Astrocyte (in vitro differentiated cells and primary cell): ENCODE results near the gene ADD3. TPM values are rescaled to one million over a fixed set of nuclear protein-coding genes. Genes with fewer than 3 reads are reported as not detected.

Experiments
- DNase-seq: peaks from one replicate; pipeline ENCODE4 v3.0.0-alpha.2; 2010; ENCODE audit warnings: low read depth
- FAIRE-seq: peaks from 2 replicates; lab custom pipeline; 2011; peaks lifted over from hg19 to GRCh38; lab: Jason Lieb, UNC
- H2AFZ ChIP-seq: 2 replicates; pipeline ENCODE4 v1.6.0; 2012; ENCODE audit warnings: low read depth, low read length, inconsistent platforms
- H3K27ac ChIP-seq: 2 replicates; pipeline ENCODE4 v1.5.1; 2011; ENCODE audit warnings: low read depth, low read length, inconsistent platforms
- H3K27me3 ChIP-seq: 2 replicates; pipeline ENCODE4 v1.6.0; 2011; ENCODE audit warnings: low read length, inconsistent platforms; ENCODE audit not compliant: insufficient read depth
- H3K36me3 ChIP-seq: 2 replicates; pipeline ENCODE4 v1.5.1; 2011; ENCODE audit warnings: low read length, inconsistent platforms; ENCODE audit not compliant: insufficient read depth
- H3K4me1 ChIP-seq: 2 replicates; pipeline ENCODE4 v1.5.1; 2011; ENCODE audit warnings: low read length, inconsistent platforms; ENCODE audit not compliant: insufficient read depth
- H3K4me2 ChIP-seq: 2 replicates; pipeline ENCODE4 v1.6.0; 2012; ENCODE audit warnings: low read length, inconsistent platforms
- H3K4me3 ChIP-seq: 2 replicates; pipeline ENCODE4 v1.5.1; 2011; ENCODE audit warnings: low read depth, mild to moderate bottlenecking, low read length, inconsistent platforms; ENCODE audit not compliant: insufficient read depth
- H3K79me2 ChIP-seq: 2 replicates; pipeline ENCODE4 v1.6.0; 2012; ENCODE audit warnings: mild to moderate bottlenecking, low read length, inconsistent platforms; ENCODE audit not compliant: insufficient read depth
- H3K9ac ChIP-seq: 2 replicates; pipeline ENCODE4 v1.6.0; 2012; ENCODE audit warnings: mild to moderate bottlenecking, low read length, inconsistent platforms
- H3K9me3 ChIP-seq: 2 replicates; pipeline ENCODE4 v1.5.1; 2012; ENCODE audit warnings: low read depth, mild to moderate bottlenecking, low read length, inconsistent platforms; ENCODE audit not compliant: insufficient read depth
- H4K20me1 ChIP-seq: 2 replicates; pipeline ENCODE4 v1.6.0; 2012; ENCODE audit warnings: low read length, inconsistent platforms; ENCODE audit not compliant: insufficient read depth
- H3K27ac Mint-ChIP-seq: one replicate; pipeline ENCODE4 v1.8.0; 2021; ENCODE audit warnings: mild to moderate bottlenecking, mixed read lengths; ENCODE audit not compliant: unreplicated experiment
- H3K27me3 Mint-ChIP-seq: one replicate; pipeline ENCODE4 v1.8.0; 2021; ENCODE audit warnings: low read depth, mixed read lengths; ENCODE audit not compliant: unreplicated experiment
- H3K36me3 Mint-ChIP-seq: one replicate; pipeline ENCODE4 v1.8.0; 2021; ENCODE audit warnings: low read depth, mixed read lengths; ENCODE audit not compliant: unreplicated experiment
- H3K4me1 Mint-ChIP-seq: one replicate; pipeline ENCODE4 v1.8.0; 2021; ENCODE audit warnings: low read depth, mixed read lengths; ENCODE audit not compliant: unreplicated experiment
- H3K4me3 Mint-ChIP-seq: one replicate; pipeline ENCODE4 v1.8.0; 2021; ENCODE audit warnings: mild to moderate bottlenecking, moderate library complexity, mixed read lengths; ENCODE audit not compliant: unreplicated experiment
- H3K9me3 Mint-ChIP-seq: one replicate; pipeline ENCODE4 v1.8.0; 2021; ENCODE audit warnings: mild to moderate bottlenecking, mixed read lengths; ENCODE audit not compliant: unreplicated experiment
- EZH2 ChIP-seq: IDR thresholded peaks from 2 replicates; pipeline ENCODE4 v1.6.1; 2012; ENCODE audit warnings: mild to moderate bottlenecking, low read length, inconsistent platforms; ENCODE audit not compliant: insufficient read depth
- total RNA-seq: library from RNA; stranded (reverse); gene quantifications from 2 replicates; pipeline ENCODE4 v1.2.1, GENCODE V29; 2021
- TF ChIP-seq, protein P1 (sequence below): IDR thresholded peaks from 2 replicates; pipeline ENCODE4 v1.5.1; 2011; ENCODE audit warnings: low read depth, mild to moderate bottlenecking, inconsistent platforms, low read length, moderate library complexity; ENCODE audit not compliant: insufficient read depth

The ADD3 gene
- total RNA-seq, 1 donor from 2014 or later = 127 TPM

DNA sequence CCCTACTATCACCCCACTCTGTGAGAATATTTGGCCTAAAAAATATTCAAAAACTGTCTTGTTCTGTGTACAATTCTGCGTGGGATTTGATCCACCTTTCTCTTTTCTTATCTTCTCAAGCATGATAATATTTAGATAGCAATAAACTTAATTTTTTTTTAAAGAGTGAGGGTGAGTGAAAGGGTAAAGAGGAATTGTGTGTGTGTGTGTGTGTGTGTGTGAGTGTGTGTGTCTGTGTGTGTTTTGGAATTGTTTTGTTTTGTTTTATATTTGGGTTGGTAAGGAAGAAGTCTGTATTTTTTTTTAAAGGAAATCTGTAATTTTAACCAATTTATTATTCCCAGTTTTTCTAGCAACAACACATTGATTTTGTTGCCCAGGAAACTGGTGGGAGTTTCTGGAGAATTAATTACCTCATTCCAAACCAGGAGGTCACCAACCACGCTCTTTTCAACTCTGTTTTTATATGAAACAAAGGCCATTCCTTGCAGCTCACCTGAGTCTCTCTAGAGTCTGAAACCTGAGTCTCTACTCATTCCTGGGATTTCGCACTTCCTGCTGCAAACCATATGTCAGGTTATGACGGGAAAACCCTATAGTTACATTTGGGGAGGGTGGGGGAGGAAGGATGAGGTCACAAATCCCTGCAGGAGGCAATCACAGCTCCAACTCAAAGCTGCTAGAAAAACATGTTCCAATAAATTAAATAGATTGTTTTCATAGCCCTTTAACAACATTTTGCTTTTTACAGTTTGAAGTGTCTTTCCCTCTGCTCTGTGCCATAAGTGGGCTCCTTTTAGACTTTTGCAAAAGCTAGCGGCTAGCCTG lies 46.4 kb upstream of the ADD3 start:
- no peaks in the 10 kb centered on the region for H4K20me1 ChIP-seq
- no peak overlapping the region for H3K4me3 ChIP-seq
- H2AFZ ChIP-seq = no peak overlapping the region
- peak overlapping the region; percentile 61 for H3K4me2 ChIP-seq
- H3K27me3 ChIP-seq = no peaks in the 10 kb centered on the region
- peak overlapping the region; percentile 20 for H3K27ac ChIP-seq
- TF ChIP-seq, protein P1, sequence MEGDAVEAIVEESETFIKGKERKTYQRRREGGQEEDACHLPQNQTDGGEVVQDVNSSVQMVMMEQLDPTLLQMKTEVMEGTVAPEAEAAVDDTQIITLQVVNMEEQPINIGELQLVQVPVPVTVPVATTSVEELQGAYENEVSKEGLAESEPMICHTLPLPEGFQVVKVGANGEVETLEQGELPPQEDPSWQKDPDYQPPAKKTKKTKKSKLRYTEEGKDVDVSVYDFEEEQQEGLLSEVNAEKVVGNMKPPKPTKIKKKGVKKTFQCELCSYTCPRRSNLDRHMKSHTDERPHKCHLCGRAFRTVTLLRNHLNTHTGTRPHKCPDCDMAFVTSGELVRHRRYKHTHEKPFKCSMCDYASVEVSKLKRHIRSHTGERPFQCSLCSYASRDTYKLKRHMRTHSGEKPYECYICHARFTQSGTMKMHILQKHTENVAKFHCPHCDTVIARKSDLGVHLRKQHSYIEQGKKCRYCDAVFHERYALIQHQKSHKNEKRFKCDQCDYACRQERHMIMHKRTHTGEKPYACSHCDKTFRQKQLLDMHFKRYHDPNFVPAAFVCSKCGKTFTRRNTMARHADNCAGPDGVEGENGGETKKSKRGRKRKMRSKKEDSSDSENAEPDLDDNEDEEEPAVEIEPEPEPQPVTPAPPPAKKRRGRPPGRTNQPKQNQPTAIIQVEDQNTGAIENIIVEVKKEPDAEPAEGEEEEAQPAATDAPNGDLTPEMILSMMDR = no peak
- no peak for TF ChIP-seq EZH2
- H3K4me1 ChIP-seq = peaks cover 34% of the 10 kb centered on the region
- H3K9ac ChIP-seq = no peak overlapping the region
- no peaks in the 10 kb centered on the region for H3K36me3 Mint-ChIP-seq
- no peaks in the 10 kb centered on the region for H3K27me3 Mint-ChIP-seq
- peaks cover 38% of the 10 kb centered on the region for H3K4me1 Mint-ChIP-seq
- FAIRE-seq (peak; percentile 63), DNase-seq (peak; percentile 65)
- no peaks in the 10 kb centered on the region for H3K36me3 ChIP-seq
- H3K27ac Mint-ChIP-seq = peak overlapping the region; percentile 92
- H3K9me3 ChIP-seq = no peaks in the 10 kb centered on the region
- H3K4me3 Mint-ChIP-seq = no peak overlapping the region
- no peaks in the 10 kb centered on the region for H3K9me3 Mint-ChIP-seq
- H3K79me2 ChIP-seq = no peaks in the 10 kb centered on the region

DNA sequence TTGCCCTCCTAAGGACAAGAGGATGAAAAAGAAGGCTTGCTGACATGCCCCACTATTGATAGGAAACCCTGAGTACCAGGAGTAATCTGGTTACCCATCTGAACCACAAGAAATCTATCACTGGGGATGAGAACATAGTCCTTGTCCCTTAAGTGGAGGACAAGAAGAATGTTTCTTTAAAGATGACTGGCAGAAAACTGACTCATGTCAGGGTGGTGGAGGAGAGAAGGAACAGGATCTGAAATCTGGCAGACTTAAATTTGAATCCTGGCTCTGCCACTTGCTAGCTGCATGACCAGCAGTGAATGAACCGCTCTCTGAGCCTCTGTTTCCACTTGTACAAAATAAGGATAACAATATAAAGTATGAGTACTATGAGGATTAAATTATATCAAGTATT lies 45.5 kb upstream of the ADD3 start:
- FAIRE-seq = no peak
- H3K27me3 Mint-ChIP-seq = no peaks in the 10 kb centered on the region
- H3K9ac ChIP-seq = no peak overlapping the region
- no peak overlapping the region for H3K4me3 Mint-ChIP-seq
- H3K4me3 ChIP-seq = no peak overlapping the region
- no peaks in the 10 kb centered on the region for H3K9me3 ChIP-seq
- no peaks in the 10 kb centered on the region for H3K79me2 ChIP-seq
- no peak for TF ChIP-seq EZH2
- TF ChIP-seq, protein P1 = no peak
- peak overlapping the region; percentile 20 for H3K27ac ChIP-seq
- H3K27me3 ChIP-seq = no peaks in the 10 kb centered on the region
- H3K4me1 ChIP-seq = peaks cover 43% of the 10 kb centered on the region
- no peak overlapping the region for H2AFZ ChIP-seq
- peak overlapping the region; percentile 61 for H3K4me2 ChIP-seq
- no peaks in the 10 kb centered on the region for H3K9me3 Mint-ChIP-seq
- H3K36me3 ChIP-seq = no peaks in the 10 kb centered on the region
- H3K36me3 Mint-ChIP-seq = no peaks in the 10 kb centered on the region
- H4K20me1 ChIP-seq = no peaks in the 10 kb centered on the region
- peak overlapping the region; percentile 92 for H3K27ac Mint-ChIP-seq
- peaks cover 45% of the 10 kb centered on the region for H3K4me1 Mint-ChIP-seq
- peak; percentile 22 for DNase-seq

DNA sequence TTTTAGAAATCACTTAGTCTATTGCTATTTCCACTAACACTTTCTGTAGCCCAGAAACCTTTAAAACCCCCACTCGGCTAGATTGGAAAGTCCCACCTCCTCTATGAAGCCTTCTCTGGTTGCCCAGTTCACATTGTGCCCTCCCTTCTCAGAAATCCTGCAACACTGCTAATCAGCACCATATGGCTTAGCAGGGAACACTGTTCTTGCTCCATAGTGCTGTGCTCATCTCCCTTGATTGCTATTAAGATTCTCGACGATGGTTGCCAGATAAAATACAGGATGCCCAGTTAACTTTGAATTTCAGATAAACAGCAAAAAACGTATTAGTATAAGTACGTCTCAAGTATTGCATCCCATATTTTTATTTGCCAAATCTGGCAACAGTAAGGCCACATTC lies 44.3 kb upstream of the ADD3 start:
- FAIRE-seq = peak; percentile 9
- Mint-ChIP-seq H3K36me3 (no peaks in the 10 kb centered on the region), H3K9me3 (no peaks in the 10 kb centered on the region), H3K4me3 (no peak overlapping the region), H3K27ac (peak overlapping the region; percentile 13), H3K4me1 (peaks cover 45% of the 10 kb centered on the region), H3K27me3 (no peaks in the 10 kb centered on the region)
- Histone ChIP-seq H3K9ac (no peak overlapping the region), H3K27me3 (no peaks in the 10 kb centered on the region), H3K27ac (no peak overlapping the region), H3K4me3 (no peak overlapping the region), H3K4me2 (no peak overlapping the region), H3K9me3 (no peaks in the 10 kb centered on the region), H2AFZ (no peak overlapping the region), H3K79me2 (no peaks in the 10 kb centered on the region), H4K20me1 (no peaks in the 10 kb centered on the region), H3K4me1 (peaks cover 53% of the 10 kb centered on the region), H3K36me3 (no peaks in the 10 kb centered on the region)
- DNase-seq = no peak
- TF ChIP-seq, protein P1 = no peak
- TF ChIP-seq EZH2 = no peak
